Progenitor cell of endocrine pancreas (in vitro differentiated cells): ENCODE data around the gene NKAPL. TPM values are rescaled to one million over a fixed set of nuclear protein-coding genes. Genes with fewer than 3 reads are reported as not detected.

Experiments
- DNase-seq: peaks from one replicate; pipeline ENCODE4 v3.0.0; 2021; ENCODE audit warnings: low spot score; ENCODE audit not compliant: unreplicated experiment
- H3K27ac Mint-ChIP-seq: 2 replicates; pipeline ENCODE4 v1.8.0; 2021; ENCODE audit warnings: mild to moderate bottlenecking, moderate library complexity, mixed read lengths
- H3K27me3 Mint-ChIP-seq: 2 replicates; pipeline ENCODE4 v1.8.0; 2021; ENCODE audit warnings: mixed read lengths
- H3K36me3 Mint-ChIP-seq: 2 replicates; pipeline ENCODE4 v1.8.0; 2022; ENCODE audit warnings: mixed read lengths; ENCODE audit not compliant: insufficient read depth
- H3K4me1 Mint-ChIP-seq: 2 replicates; pipeline ENCODE4 v1.8.0; 2021; ENCODE audit warnings: low read depth, mixed read lengths
- H3K4me3 Mint-ChIP-seq: 2 replicates; pipeline ENCODE4 v1.8.0; 2021; ENCODE audit warnings: low read depth, mild to moderate bottlenecking, moderate library complexity, mixed read lengths
- H3K9me3 Mint-ChIP-seq: 2 replicates; pipeline ENCODE4 v1.8.0; 2021; ENCODE audit warnings: low read depth, mixed read lengths
- total RNA-seq: library from RNA; stranded (reverse); gene quantifications from 2 replicates; pipeline ENCODE4 v1.2.1, GENCODE V29; 2021
- TF ChIP-seq, protein P1 (sequence below): fragments of 200-600 bp; sonication (generic); IDR thresholded peaks from one replicate; pipeline ENCODE4 v1.5.0; 2021; ENCODE audit warnings: antibody characterized with exemption, mild to moderate bottlenecking; ENCODE audit not compliant: unreplicated experiment

NKAPL gene
- total RNA-seq, 1 donor from 2014 or later, result 0.24 TPM

DNA sequence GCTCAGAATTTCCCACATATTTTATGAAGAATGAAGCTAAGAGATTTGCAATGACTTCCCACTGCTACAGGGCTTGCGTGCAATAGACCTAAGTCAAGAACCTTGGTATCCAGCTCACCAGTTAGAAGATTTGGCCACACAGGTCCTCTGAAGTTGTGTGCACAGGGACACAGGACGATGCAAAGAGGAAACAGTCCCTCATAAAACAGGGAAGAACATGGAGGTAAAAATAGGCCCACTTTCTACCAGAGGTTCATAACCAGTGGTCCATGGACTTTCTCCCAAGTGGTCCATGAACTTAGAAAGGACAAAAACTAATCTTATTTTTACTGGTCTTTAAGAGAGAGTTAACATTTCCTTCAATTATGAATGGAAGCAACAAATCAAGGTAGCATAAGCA is 8.3 kb upstream of the NKAPL start:
- peak overlapping the region; percentile 60 for H3K27ac Mint-ChIP-seq
- no peaks in the 10 kb centered on the region for H3K27me3 Mint-ChIP-seq
- TF ChIP-seq, protein P1, sequence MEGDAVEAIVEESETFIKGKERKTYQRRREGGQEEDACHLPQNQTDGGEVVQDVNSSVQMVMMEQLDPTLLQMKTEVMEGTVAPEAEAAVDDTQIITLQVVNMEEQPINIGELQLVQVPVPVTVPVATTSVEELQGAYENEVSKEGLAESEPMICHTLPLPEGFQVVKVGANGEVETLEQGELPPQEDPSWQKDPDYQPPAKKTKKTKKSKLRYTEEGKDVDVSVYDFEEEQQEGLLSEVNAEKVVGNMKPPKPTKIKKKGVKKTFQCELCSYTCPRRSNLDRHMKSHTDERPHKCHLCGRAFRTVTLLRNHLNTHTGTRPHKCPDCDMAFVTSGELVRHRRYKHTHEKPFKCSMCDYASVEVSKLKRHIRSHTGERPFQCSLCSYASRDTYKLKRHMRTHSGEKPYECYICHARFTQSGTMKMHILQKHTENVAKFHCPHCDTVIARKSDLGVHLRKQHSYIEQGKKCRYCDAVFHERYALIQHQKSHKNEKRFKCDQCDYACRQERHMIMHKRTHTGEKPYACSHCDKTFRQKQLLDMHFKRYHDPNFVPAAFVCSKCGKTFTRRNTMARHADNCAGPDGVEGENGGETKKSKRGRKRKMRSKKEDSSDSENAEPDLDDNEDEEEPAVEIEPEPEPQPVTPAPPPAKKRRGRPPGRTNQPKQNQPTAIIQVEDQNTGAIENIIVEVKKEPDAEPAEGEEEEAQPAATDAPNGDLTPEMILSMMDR, result no peak
- peak overlapping the region; percentile 74 for H3K4me3 Mint-ChIP-seq
- H3K36me3 Mint-ChIP-seq, result peaks cover 12% of the 10 kb centered on the region
- no peaks in the 10 kb centered on the region for H3K9me3 Mint-ChIP-seq
- DNase-seq, result no peak
- H3K4me1 Mint-ChIP-seq, result peaks cover 10% of the 10 kb centered on the region

DNA sequence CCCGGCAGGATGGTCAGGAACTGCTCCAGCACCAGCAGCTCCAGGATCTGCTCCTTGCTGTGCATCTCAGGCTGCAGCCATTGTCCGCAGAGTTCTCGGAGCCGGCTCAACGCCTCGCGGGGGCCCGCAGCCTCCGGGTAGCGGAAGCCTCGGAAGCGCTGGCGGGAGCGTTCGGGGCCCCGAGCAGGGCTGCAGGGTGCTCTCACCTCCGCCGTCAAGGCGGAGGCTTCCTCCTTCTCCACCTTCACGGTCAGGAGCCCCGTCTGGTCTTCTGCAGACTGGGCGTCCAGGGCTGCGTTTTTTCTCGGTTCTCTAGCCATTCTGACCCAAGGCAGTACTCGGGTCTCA is 7.5 kb upstream of the NKAPL start:
- no peaks in the 10 kb centered on the region for H3K9me3 Mint-ChIP-seq
- peak overlapping the region; percentile 94 for H3K4me3 Mint-ChIP-seq
- H3K27ac Mint-ChIP-seq, result peak overlapping the region; percentile 90
- no peaks in the 10 kb centered on the region for H3K27me3 Mint-ChIP-seq
- H3K4me1 Mint-ChIP-seq, result peaks cover 10% of the 10 kb centered on the region
- TF ChIP-seq, protein P1, result no peak
- DNase-seq, result peak; percentile 10
- peaks cover 10% of the 10 kb centered on the region for H3K36me3 Mint-ChIP-seq

DNA sequence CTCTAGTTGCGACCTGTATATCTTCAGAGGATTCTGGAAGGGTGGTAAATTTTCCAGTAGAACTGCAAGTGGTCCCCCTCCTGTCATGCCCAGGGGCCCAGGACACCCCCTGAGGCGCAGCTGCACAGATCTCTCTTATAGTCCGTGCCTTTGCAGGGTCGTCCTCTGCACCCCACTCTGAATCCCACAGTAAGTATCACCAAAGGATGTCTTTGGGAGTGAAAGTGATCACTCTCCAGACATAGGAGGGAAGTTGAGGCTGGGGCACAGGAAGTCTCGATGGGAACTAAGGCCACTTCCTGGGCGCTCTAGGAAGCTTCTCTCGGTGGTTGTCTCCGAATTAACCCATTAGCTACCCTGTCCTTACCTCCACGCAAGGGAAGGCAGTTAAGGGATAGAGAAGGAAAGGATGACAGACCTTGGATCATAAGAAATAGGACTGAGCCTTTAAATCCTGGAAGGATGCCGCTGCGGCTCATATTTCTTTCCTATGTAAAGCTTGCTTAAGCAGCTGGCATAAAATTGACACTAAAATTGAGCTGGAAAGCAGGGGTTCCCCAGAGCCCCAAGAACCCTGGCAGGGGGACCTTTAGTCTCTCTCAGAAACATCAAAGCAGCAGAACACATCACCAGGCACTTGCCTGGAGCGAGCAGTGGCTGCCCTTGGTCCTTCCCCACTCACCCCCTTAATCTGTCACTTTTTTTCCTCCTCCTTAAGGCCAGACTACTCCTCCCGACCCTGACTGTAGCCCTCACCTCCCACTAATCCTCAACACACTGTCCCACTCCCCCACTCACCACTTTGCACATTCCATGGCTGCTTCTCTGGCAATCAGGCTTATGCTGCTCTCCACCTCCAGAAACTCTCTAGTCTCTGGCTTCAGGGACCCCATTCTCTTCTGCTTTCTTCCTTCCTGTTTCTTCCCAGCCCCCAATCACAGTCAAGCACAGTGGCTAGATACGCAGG is 6.8 kb upstream of the NKAPL start, which contains the start of gene ZKSCAN4:
Gene ZKSCAN4 (minus strand): TSS at position 261 of the 967 bp plus-strand sequence. CDS start 289 bp downstream, outside the sequence.
- Mint-ChIP-seq H3K4me3 (peak within 1 kb of the TSS; percentile 94), H3K4me1 (peaks cover 10% of the 10 kb centered on the region), H3K27me3 (no peaks in the 10 kb centered on the region), H3K27ac (peak within 1 kb of the TSS; percentile 90), H3K36me3 (peaks cover 9% of the 10 kb centered on the region), H3K9me3 (no peaks in the 10 kb centered on the region)
- TF ChIP-seq, protein P1, result no peak
- DNase-seq, result peak; percentile 45

DNA sequence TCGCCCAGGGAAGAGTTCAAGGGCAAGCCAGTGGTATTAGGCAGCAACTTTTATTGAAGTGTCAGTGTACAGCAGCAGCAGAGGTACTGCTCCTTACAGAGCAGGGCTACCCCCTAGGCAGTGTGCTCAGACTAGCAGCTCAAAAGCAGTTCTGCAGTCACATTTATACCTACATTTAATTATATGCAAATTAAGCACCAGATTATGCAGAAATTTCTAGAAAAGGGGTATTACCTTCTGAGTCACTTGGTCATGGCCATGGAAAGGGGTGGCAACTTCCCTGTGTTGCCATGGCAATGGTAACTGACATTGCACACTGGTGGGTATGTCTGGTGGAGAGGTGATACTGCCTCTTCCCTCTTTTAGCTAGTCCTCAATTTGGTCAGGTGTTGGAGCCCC is 5.0 kb upstream of the NKAPL start:
- H3K9me3 Mint-ChIP-seq, result no peaks in the 10 kb centered on the region
- DNase-seq, result no peak
- TF ChIP-seq, protein P1, result no peak
- peaks cover 10% of the 10 kb centered on the region for H3K4me1 Mint-ChIP-seq
- no peak overlapping the region for H3K27ac Mint-ChIP-seq
- no peak overlapping the region for H3K4me3 Mint-ChIP-seq
- H3K36me3 Mint-ChIP-seq, result peaks cover 2% of the 10 kb centered on the region
- peaks cover 3% of the 10 kb centered on the region for H3K27me3 Mint-ChIP-seq

DNA sequence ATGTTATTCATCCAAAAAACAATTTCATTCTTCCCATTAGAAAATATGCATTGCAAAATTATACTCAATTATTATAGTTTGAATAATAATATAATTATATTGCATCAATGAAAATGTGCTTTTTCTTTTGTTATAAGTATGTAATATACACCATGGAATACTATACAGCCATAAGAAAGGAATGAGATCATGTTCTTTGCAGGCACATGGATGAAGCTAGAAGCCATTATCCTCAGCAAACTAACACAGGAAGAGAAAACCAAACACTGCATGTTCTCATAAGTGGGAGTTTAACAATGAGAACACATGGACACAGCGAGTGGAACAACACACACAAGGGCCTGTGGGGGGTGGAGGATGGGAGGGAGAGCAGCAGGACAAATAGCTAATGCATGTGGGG is 2.1 kb upstream of the NKAPL start:
- H3K9me3 Mint-ChIP-seq, result no peaks in the 10 kb centered on the region
- no peak for DNase-seq
- TF ChIP-seq, protein P1, result no peak
- no peaks in the 10 kb centered on the region for H3K36me3 Mint-ChIP-seq
- peaks cover 14% of the 10 kb centered on the region for H3K27me3 Mint-ChIP-seq
- H3K4me3 Mint-ChIP-seq, result no peak overlapping the region
- no peak overlapping the region for H3K27ac Mint-ChIP-seq
- peaks cover 5% of the 10 kb centered on the region for H3K4me1 Mint-ChIP-seq
